GM06990 (cell line): ENCODE results near the gene SNRNP70.
A peak's percentile ranks its signal among the peaks of the same experiment; 100 is the strongest.

Experiments used
- DNase-seq: peaks from one replicate; pipeline ENCODE4 v3.0.0-alpha.2; 2011; ENCODE audit not compliant: insufficient read length; ENCODE audit errors: extremely low read depth
- H3K27me3 ChIP-seq: replicated peaks from 2 replicates; pipeline ENCODE4 v1.6.0; 2011; ENCODE audit warnings: low read length; ENCODE audit not compliant: control insufficient read depth, insufficient read depth
- H3K36me3 ChIP-seq: 2 replicates; pipeline ENCODE4 v1.5.1; 2011; ENCODE audit warnings: low read length; ENCODE audit not compliant: control insufficient read depth, insufficient read depth
- H3K4me3 ChIP-seq: replicated peaks from 2 replicates; pipeline ENCODE4 v1.5.1; 2011; ENCODE audit warnings: low read depth, mild to moderate bottlenecking, control low read depth, low read length
- TF ChIP-seq, protein P1 (sequence below): IDR thresholded peaks from 2 replicates; pipeline ENCODE4 v1.5.1; 2011; ENCODE audit warnings: low read length, control low read depth, mild to moderate bottlenecking, inconsistent platforms; ENCODE audit not compliant: insufficient read depth, poor library complexity, severe bottlenecking

The SNRNP70 gene

DNA sequence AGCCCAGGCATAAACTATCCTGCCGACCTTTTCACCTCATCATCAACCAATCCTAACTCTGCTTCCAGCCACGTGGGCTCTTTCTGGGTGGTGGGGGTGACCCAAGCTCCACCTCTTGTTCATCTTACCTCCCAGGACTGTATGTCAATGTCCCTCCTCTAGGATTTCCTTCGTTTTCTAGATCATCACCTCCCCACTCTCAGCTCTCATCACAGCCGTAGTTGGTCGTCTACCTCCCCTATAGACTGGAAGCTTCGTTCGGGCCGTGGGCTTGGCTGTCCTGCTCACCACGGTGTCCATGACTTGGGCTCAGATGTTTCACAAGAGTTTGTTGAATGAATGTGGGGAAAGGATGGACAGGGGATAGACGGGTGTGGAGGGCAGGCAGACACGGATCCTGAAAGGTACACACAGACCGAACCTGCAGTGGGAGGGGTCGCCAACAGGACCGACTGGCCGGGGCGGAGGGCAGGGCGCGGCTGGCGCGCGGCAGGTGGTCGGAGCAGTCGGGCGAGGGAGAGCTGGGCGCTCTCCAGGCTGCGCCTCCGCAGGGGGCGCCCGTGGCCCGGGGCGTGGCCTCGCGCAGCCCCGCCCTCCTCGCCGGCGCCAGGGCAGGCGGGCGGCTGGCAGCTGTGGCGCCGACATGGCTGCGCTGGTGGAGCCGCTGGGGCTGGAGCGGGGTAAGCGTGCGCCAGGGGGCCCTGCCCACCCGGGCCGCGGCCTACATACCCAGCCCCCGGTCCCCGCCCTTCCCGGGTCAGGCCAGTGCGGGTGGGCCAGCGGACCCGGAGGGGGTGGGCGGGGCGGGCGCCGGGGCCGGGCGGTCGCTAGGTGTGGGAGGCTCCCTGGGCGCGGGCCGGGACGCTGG is 28.7 kb downstream of the SNRNP70 start, which contains the start of gene LIN7B:
Gene LIN7B, plus strand, starts transcription at position 609 of the 868 bp plus-strand sequence. Its CDS starts 35 bp downstream, at position 644.
- DNase-seq: peak; percentile 86
- Histone ChIP-seq H3K4me3 (peak within 1 kb of the TSS; percentile 61), H3K27me3 (no peaks in the 10 kb centered on the region), H3K36me3 (peaks cover 5% of the 10 kb centered on the region)
- TF ChIP-seq, protein P1, sequence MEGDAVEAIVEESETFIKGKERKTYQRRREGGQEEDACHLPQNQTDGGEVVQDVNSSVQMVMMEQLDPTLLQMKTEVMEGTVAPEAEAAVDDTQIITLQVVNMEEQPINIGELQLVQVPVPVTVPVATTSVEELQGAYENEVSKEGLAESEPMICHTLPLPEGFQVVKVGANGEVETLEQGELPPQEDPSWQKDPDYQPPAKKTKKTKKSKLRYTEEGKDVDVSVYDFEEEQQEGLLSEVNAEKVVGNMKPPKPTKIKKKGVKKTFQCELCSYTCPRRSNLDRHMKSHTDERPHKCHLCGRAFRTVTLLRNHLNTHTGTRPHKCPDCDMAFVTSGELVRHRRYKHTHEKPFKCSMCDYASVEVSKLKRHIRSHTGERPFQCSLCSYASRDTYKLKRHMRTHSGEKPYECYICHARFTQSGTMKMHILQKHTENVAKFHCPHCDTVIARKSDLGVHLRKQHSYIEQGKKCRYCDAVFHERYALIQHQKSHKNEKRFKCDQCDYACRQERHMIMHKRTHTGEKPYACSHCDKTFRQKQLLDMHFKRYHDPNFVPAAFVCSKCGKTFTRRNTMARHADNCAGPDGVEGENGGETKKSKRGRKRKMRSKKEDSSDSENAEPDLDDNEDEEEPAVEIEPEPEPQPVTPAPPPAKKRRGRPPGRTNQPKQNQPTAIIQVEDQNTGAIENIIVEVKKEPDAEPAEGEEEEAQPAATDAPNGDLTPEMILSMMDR: no peak

DNA sequence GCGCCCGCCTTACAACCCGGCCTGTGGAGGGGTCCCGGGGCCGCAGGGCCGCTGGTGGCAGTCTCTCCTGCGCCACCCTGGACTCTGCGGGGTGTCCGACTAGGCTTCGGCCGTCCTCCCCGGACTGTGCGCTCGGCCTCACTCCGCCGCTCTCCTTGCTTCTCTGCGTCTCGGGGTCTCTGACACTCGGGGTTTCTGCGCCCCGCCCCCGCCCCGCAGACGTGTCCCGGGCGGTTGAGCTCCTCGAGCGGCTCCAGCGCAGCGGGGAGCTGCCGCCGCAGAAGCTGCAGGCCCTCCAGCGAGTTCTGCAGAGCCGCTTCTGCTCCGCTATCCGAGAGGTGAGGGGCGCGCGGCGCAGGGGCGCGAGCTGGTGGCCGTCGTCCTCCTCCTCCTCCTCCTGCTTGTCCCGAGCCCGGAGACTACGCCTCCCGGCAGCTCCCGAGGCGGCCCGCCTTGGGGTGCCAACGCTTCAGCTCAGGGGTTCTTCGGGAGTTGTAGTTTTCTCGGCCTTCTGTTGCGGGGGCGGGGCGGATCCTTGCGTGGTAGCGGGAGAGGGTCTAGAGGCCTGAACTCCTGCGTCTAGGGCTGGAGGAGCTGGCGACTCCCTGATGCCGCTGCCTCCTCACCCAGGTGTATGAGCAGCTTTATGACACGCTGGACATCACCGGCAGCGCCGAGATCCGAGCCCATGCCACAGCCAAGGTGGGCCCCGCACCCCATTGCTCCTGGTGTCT is 29.5 kb downstream of the SNRNP70 start:
- H3K4me3 ChIP-seq: peak overlapping the region; percentile 61
- H3K27me3 ChIP-seq: no peaks in the 10 kb centered on the region
- DNase-seq: no peak
- H3K36me3 ChIP-seq: peaks cover 1% of the 10 kb centered on the region; the same call in 1 of the 2 replicates
- TF ChIP-seq, protein P1: no peak

DNA sequence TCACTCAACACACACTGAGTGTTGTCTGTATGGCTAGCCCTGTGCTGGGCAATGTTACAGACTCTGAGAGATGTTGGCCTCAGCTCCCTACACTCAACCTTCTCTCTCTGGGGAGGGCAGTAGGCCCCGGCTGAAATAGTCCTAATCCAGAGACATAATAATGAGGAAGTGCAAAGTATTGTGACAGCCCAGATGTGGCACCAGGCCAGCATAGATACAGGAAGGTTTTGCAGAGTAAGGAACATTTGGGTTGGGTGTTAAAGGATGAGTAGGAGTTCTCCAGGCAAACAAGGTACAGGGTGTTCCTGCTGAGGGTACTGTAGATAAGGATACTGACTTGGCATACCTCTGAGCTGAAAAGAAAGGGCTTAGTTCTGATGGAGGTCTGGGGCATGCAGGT is 31.3 kb downstream of the SNRNP70 start:
- no peak for DNase-seq
- TF ChIP-seq, protein P1: no peak
- H3K36me3 ChIP-seq: no peaks in the 10 kb centered on the region
- H3K4me3 ChIP-seq: no peak overlapping the region
- no peaks in the 10 kb centered on the region; the same call in 1 of the 2 replicates for H3K27me3 ChIP-seq

DNA sequence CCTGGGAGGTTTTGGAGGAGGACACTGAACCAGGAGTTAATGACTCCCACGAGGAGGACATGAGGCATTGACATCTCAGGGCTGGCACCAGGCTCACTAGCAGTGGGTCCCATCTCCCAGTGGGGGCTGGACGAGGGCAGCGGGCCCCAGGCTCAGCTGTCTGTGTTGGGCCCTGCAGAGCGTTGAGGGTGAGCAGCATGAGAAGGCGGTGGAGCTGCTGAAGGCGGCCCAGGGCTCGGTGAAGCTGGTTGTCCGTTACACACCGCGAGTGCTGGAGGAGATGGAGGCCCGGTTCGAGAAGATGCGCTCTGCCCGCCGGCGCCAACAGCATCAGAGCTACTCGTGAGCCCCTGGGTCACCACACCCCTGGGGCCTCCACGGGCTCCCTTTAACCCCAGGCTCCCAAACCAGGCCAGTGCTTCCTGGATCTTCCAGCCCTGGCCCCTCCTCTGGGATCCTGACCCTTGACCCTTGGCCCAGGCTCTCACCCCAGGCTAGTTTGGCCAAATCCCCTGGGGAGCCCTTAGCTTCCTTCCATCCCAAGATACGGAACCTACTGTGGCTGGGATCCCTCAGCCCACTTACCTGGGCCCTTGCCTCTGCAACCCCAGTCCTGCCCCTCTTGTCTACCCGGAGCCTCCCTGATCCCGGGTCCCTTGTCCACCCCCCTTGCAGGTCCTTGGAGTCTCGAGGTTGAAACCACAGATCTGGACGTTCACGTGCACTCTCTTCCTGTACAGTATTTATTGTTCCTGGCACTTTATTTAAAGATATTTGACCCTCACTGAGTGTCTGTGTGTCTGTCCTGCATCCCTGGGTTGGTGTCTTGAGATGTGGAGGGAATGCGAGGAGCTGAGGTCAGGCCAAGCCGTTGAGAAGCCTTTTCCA is 32.7 kb downstream of the SNRNP70 start:
- Histone ChIP-seq H3K36me3 (no peaks in the 10 kb centered on the region), H3K27me3 (no peaks in the 10 kb centered on the region; the same call in 1 of the 2 replicates), H3K4me3 (peak overlapping the region; percentile 73)
- DNase-seq: no peak
- TF ChIP-seq, protein P1: no peak

DNA sequence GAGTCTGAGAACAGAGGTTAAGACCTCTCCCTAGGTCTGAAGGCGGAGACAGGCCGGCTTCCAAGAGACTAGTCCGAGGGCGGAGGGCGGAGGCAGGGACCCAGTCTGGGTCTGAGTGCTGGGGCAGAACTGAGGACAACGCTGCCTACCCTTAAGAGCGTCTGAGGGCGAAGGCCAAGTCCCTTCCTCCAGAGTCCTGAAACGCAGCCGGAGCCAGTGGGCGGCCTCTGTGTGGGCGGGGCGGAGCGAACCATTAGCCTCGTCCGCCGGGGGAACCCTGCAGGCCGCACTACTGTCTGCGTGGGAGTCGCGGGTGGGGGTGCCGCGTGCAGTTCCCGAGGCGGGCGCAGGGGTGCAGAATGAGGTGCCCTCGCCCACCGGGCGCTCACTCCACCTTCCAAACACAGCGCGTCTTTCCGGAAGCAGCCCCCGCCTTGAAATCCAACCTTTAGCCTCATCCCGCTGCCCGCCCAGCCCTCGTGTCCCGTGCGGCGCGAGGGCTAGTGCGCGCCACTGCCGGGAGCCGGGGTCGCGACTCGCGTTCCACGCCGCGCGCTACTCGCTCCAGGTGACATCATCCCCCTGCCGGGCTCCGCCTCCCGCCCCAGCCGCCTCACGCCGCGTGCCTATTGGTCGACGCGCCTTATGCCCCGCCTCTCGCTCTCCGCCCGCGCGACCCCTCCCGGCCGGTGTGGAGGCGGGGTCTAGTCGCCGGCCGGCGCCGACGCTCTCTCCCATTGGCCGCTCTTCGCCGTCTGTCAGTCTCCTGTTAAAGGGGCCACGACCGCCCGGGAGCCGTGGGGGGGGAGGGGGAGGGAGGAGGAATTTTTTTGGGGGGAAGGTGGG is 33.5 kb downstream of the SNRNP70 start, which contains the start of gene C19orf73:
Gene C19orf73, minus strand, starts transcription at position 579 of the 846 bp plus-strand sequence. Its CDS starts 121 bp downstream, at position 458.
- H3K27me3 ChIP-seq: no peaks in the 10 kb centered on the region; the same call in 1 of the 2 replicates
- H3K36me3 ChIP-seq: no peaks in the 10 kb centered on the region
- TF ChIP-seq, protein P1: no peak
- H3K4me3 ChIP-seq: peak within 1 kb of the TSS; percentile 73
- DNase-seq: peak; percentile 97
